ENCODE measurements around the gene PLEKHH2.
"Not testable (repeated sequence)": the region's sequence is repeated elsewhere in the genome, so short reads cannot be mapped to it uniquely, and the experiment has no call there.

The PLEKHH2 gene

DNA sequence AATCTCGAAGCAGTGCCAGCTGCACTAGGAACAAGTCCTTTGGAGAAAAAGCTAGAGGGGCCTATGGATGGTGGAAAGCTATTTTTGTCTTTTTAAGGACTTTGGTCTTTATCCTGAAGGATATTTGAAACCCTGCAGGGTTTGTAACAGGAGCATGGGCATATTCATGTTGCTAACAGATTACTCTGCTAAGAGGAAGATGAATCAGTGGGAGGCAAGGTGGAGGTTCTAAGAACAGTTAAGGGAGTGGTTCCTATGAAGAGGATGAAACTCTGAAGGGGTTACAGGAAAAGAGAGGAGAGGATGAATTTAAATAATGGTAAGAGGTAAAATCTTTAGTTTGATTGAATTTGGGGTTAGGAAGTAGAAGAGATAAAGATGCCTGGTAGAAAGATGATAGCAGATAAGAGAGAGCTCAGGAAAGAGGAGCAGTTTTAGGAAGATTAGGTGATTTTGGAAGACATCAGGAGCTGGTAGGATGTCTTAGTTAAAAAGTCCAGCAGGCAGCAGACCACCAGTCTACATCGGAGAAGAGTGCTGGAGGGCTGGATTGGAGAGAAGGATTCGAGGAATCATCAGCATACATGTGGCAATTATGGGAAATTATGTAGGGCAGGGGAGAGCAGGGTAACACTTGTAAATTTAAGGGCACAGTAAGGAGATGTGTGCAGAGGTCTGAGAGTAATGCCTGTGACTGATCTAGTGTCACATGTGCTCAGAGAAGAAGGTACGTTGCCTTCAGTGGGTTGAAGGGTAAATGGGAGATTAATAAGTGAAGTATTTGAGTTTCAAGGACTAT lies 78.4 kb downstream of the PLEKHH2 start:
- no peak for DNase-seq (ENCODE audit: low read depth in 2 of 2, low spot score in 1 of 2)

DNA sequence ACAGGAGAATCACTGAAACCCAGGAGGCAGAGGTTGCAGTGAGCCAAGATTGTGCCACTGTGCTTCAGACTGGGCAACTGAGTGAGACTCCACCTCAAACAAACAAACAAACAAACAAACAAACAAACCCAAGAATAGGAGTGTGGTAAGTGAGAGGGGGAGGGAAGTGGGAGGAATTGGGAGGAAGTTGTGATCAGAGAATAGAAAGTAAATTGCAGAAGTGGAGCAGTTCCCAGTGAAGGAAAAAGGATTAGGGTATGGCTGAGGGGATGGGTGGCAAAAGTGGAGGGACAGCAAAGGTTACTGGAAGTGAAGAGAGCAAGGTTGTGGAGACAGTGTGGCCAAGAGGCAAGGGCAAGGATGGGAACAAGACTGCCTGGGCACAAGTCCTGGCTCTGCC lies 80.3 kb downstream of the PLEKHH2 start:
- no peak for DNase-seq (ENCODE audit: low read depth in 2 of 2, low spot score in 1 of 2)

DNA sequence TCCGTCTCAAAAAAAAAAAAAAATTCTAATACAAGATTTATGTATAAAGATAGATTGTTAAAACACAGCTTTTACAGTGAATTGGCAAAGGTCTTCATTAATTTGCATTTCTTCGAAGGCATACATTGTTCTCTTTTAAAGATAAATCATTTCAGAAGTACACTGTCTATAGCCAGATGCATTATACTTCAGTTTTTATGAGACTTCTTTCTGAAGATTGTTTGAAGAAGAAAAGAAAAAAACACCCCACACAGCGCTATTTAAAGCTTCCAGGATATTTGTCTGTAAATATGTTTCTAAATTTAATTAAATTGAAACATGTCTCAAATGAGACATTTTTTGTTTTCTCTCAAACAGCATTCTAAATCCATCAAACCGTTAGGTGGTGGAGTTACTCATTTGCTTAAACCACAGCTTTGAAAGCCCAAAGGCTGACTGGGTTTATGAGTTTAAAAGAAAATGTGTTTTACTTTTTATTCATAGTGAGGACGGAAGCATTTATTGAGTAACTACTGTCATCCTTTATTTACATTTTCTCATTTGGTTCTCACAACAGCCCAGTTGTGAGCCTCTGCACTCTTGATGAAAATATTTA lies 81.6 kb downstream of the PLEKHH2 start:
- DNase-seq (ENCODE audit: low read depth in 2 of 2, low spot score in 1 of 2) = no peak

DNA sequence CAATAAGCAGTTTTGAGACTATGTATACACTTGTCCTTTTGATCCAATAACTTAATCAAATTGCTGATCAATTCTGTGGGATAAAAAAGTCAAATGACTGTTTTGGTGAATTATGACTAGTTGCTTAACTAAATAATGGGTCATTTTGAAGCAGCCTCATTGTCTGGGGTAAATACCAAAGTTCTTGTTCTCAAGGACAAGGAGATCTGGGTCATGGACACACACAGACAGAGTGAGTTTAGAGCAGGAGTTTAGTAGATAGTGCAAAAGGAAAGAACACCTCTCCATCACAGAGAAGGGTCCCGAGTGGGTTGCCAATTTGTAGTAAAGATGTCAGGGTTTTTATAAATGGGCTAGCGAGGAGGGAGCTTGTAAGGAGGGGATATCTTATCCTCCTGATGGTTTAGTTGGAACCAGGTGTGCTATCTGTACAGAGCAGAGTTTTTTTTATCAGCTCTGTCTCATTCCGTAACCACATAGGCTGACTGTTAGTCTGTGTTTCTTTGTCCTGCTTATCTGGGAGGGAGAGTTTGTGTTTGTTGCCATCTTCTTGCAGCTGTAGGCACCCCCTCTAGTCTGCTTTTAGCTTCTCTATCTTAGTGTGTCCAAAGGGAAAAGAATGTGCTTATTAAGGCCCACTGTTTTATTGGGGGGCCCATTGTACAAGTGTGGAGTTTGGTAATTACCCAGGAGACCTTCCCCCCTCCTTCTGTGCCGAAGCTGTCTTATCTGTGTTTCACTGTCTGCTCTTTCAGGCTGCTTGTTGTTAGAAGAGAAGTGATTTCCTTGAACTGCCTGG lies 87.9 kb downstream of the PLEKHH2 start:
- DNase-seq (ENCODE audit: low read depth in 2 of 2, low spot score in 1 of 2) = no peak

DNA sequence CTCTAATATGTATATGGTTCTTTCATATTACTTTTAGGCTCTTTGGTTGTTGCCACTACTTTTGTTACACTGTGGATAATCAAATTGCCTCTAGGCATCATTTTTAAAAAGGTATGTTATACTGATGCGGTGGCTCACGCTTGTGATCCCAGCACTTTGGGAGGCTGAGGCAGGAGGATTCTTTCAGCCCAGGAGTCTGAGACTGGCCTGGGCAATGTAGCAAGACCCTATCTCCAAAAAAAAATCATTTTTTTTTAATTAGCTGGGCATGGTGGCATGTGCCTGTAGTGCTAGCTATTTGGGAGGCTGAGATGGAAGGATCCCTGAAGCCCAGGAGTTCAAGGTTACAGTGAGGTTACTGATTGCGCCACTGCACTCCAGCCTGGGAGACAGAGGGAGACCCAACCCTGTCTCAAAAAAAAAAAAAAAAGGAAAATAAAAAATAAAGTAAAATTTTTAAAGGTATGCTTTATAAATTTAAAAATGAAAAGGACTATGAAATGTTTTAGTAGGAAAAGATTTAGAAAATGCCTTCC lies 88.7 kb downstream of the PLEKHH2 start:
- DNase-seq (ENCODE audit: low read depth in 2 of 2, low spot score in 1 of 2) = no peak

DNA sequence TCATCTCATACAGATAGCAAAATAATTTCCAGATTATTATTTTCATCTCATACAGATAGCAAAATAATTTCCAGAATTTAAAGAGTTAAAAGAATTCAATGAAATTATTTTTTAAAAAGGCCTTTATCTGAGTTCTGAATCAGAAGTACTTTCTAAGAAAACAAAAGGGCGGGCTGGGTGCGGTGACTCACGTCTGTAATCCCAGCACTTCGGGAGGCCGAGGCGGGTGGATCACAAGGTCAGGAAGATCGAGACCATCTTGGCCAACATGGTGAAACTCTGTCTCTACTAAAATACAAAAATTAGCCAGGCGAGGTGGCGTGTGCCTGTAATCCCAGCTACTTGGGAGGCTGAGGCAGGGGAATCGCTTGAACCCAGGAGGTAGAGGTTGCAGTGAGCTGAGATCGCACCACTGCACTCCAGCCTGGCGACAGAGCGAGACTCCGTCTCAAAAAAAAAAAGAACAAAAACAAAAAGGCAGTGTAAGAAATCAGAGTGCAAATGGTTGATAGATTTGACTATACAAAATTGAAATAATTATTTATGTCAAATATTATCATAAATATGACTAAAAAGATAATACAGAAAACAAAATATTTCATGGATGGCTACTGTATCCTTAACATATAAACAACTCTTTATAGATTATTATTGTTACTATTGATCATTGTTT lies 90.0 kb downstream of the PLEKHH2 start:
- DNase-seq (ENCODE audit: low read depth in 2 of 2, low spot score in 1 of 2) = not testable (repeated sequence)

DNA sequence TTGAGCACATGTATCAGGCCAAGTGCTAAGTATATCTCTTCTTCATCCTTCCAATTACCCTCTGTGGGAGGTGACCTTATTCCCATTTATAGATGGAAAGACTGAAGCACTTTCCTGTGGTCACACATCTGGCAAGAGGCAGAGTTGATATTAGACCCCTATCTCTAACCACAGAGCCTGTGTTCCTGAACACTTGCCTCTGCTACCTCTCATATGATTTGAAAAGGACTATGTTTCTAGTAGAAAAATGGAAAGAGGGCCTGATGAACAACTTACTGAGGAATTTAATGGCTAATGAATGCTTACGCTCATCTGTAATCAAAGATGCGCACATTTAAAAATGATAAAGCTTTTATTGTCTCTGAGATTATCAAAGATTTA lies 90.6 kb downstream of the PLEKHH2 start:
- no peak for DNase-seq (ENCODE audit: low read depth in 2 of 2, low spot score in 1 of 2)

DNA sequence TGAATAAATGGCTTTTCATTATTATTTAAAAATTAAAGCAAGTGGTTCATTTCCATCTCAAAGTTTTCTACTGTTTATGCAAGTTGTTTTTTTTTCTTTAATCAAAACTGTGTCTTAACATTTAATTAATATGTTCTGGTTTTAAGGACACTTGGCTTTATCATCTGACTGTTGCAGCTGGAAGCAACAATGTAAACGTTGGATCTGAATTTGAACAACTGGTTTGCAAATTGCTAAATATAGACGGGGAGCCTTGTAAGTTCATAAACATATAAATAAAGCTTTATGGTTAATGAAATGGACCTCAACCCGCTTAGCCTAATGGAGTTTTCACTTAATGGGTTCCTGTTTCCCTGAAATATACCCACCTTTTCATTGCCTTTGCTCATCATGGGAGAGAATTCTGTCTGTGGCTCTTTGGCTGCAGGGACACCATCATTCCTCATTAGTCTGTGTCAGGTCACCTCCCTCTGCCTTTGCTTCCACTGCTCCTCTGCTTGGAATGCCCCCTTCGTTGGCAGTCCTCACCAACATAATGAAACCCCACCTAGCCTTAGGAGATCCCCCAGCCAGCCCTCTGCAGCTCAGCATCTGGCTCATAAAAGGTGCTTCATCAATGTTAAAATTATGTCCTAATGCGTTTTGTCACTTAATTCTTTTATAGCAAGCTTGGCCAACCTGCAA lies 92.6 kb downstream of the PLEKHH2 start:
- DNase-seq (ENCODE audit: low read depth in 2 of 2, low spot score in 1 of 2) = no peak

DNA sequence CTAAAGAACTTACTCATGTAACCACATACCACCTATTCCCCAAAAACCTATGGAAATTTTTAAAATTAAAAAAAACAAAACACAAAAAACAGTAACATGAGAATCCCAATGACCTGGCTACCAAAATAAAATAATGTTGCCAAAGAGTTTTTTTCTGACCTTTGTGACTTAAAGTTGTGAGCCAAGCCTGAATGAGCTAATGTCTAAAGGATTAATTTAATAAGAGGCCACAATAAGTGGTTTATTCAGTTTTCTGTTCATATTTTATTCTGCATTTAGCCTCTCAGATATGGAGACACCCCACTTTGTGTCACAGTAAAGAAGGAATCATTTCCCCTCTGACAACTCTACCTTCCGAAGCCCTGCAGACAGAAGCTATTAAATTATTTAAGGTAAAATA lies 94.2 kb downstream of the PLEKHH2 start:
- no peak for DNase-seq (ENCODE audit: low read depth in 2 of 2, low spot score in 1 of 2)

DNA sequence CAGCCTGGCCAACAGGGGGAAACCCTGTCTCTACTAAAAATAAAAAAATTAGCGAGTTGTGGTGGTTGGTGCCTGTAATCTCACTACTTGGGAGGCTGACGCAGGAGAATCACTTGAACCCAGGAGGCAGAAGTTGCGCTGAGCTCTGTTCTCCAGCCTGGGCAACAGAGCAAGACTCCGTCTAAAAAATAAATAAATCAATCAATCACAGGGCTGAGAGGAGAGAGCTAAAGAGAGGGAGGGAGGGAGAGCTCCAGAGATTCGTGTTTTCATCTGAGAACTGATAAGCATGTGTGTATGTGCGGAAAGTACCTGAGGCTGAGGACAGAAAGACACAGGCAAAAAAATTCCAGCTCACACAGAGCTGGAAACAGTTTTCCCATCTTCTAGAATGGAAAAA lies 99.6 kb downstream of the PLEKHH2 start:
- DNase-seq (ENCODE audit: low read depth in 2 of 2, low spot score in 1 of 2) = no peak

DNA sequence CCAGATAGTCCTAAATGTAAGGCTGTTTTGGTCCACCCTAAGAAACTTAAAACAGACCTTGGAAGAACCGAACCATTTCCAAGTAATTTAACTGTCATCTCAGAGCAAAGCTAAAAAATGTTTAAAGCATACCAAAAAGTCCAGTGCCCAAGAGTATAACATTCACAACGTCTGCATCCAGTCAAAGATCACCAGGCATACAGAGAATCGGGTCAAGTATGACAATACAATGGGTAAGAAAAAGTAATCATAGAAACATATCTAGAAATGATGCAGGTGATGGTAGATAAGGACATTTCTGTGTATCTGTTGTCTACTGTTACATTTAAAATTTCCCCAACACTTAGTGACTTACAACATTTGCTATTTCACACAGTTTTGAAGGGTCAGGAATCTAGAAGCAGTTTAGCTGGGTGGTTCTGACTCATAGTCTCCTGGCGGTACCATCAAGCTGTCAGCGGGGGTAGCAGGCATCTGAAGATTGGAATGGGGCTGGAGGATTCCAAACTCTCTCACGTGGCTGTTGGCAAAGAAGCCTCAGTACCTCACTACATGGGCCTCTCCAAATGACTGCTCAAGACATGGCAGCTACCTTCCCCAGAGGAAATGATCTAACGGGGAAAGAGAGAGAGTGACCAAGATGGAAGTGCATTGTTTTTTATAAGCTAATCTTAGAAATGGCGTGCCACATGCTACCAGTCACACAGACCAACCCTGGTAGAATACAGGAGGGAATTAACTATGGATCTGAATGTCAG lies 100.2 kb downstream of the PLEKHH2 start:
- DNase-seq (ENCODE audit: low read depth in 2 of 2, low spot score in 1 of 2) = no peak

DNA sequence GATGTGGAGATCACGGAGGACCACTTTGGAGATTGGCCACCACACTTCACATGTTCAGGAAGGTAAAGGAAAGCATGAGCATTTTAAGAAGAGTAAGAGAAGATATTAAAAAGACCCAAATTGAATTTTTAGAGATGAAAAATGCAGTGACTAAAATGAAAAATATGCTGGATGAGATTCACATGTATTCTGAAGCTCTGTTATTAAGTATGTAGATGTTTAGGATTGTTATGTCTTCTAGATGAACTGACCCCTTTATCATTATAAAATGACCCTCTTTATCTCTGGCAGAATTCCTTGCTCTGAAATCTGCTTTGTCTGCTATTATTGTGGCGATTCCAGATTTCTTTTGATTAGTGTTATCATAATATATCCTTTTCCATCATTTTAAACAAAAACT lies 100.8 kb downstream of the PLEKHH2 start:
- no peak for DNase-seq (ENCODE audit: low read depth in 2 of 2, low spot score in 1 of 2)

DNA sequence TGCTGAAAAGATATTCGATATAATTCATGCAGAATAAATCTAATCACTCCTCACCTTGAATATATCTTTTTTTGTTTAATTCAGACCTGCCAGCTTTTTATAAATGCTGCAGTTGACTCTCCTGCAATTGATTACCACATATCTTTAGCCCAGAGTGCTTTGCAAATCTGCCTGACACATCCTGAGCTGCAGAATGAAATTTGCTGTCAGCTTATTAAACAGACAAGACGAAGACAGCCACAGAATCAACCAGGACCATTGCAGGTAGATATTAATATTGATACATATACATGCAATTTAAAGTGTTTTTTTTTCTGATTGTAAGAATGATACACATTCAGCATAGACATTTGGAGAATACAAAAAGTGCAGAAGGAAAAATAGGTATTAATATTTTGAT lies 101.2 kb downstream of the PLEKHH2 start:
- DNase-seq (ENCODE audit: low read depth in 2 of 2, low spot score in 1 of 2) = no peak

DNA sequence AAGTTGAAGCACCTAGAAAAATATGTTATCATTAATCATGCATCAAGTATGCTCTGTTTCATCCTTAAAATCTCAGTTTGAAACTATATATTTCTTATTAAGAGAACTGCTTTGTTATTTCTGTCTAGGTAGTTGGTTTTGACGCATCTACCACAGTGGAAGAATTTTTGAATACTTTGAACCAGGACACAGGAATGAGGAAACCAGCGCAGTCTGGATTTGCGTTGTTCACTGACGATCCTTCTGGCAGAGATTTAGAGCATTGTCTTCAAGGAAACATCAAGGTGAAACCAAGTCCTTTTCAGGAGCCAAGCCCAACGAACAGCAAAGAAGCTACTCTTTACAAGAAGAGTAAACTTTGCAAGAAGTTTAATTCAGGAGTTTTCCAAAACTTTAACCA lies 106.6 kb downstream of the PLEKHH2 start:
- DNase-seq (ENCODE audit: low read depth in 2 of 2, low spot score in 1 of 2) = no peak

DNA sequence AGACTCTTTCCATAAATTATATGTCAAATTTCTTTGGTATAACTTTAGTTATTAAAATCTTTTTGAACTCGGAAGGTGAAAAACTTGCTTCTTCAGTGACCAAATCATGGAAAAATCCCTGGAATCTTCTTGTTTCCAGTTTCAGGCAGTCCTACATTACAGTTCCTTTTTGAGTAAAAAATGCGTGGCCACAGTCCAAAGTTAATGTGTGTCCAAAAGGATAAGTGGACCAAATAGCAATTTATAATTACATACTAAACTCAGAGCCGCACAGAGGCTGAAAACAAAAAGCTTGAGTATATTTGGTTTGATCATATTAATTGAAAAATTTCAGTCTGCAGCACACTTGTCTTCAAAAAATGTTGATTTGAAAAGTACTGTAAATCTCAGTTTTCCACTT lies 108.4 kb downstream of the PLEKHH2 start:
- DNase-seq (ENCODE audit: low read depth in 2 of 2, low spot score in 1 of 2) = no peak

DNA sequence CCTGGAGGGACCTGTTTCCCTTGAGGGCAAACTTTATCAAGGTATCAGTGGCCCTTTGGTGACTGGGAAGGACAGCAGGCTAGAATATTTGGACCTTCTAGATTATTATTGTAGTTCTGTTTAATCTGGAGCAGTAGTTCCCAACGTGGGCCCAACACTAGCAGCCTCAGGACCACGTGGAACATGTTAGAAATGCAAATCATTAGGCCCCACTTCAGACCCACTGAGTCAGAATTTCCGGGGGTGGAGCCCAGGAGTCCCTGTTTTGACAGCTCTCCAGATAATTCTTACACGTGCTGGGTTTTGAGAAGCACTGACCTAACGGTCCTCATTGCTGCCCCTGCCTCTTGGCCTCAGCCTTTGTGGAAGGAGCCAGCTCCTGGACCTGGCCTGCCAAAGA lies 111.3 kb downstream of the PLEKHH2 start:
- no peak for DNase-seq (ENCODE audit: low read depth in 2 of 2, low spot score in 1 of 2)

DNA sequence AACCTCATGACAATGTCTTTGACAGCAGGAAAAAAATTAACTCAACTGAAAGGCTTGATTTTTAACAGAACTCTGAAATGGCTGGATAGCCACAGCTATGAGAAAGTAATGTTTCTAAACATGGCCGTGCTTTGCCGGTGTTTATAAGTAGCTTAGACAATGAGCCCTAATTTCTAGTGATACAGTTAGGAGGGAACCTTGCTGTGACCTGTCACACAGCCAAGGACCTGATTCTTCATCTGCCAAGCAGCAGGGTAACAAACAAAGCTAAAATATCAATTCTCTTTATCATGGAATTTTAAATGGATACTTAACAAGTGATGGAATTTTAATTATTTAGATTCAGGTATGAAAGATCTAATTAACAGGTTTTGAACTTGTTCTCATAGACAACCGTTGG lies 112.5 kb downstream of the PLEKHH2 start:
- no peak for DNase-seq (ENCODE audit: low read depth in 2 of 2, low spot score in 1 of 2)

DNA sequence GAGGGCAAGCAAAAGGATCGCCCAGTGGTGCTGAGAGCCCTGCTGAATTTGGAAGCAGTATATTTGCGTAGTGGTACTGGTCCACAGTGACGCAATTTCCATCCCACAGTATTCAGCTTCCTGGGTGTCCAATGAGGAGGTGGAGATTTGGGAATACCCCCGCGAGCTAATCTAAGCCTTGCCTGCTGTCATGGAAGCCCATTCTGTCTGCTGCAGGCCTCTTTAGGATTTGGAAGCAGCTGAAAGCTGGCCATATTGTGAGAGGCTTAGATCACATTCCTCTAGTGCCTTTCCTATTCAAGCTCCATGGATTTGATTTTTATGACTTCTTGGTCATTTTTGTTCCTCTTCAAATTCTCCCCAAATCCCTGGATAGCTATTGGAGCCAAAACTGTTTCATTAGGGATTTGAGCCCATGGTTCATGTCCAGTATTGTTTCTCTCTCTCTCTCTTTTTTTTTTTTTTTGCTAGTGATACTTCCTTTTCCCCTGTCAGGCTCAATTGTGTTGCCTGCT lies 114.5 kb downstream of the PLEKHH2 start:
- no peak for DNase-seq (ENCODE audit: low read depth in 2 of 2, low spot score in 1 of 2)

DNA sequence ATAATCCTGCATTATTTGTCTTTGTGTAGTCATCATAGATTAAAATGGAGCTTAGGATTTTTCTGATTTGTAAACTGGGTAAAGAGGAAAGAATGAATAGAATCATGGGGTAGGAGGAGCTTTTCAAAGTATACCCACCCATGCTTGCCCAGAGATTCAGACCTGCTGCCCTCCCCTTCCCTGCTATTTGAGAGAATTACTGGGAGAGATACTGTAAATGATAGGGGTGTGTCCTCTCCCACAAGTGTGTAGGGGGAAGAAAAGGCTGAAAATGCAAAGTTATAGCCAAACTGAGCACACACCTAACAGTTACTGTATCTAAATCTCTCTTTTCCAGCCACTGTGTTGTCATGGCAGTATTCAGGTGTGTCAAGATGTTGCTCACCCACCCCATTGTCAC lies 115.2 kb downstream of the PLEKHH2 start:
- no peak for DNase-seq (ENCODE audit: low read depth in 2 of 2, low spot score in 1 of 2)

DNA sequence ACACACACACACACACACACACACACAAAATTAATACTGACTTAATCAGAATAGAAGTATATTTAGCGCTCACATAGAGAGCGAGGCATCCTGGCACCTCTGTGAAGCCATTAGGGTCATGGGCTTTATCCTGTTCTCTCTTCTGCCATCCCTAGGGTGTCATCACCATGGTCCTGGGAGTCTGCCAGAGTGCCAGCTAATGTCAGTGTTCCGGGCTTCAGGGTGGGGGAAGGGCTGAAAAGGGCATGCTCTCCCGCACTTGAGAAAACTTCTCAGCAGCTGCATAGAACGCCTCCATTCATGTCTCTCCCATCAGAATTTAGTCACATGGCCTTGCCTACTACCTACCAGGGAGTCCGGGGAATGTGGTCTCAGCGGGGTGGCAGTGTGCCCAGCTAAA lies 117.1 kb downstream of the PLEKHH2 start:
- no peak for DNase-seq (ENCODE audit: low read depth in 2 of 2, low spot score in 1 of 2)

Data from stimulated activated CD8-positive, alpha-beta memory T cell treated with anti-CD3 and anti-CD28 coated beads, Interleukin-4, amount 100 ng/mL, for 1 hour (primary cell).